Measurements from ENCODE around the gene PGLYRP2. TPM values are rescaled to one million over a fixed set of nuclear protein-coding genes. Genes with fewer than 3 reads are reported as not detected.

The PGLYRP2 gene
- total and polyA plus RNA-seq, 9 of the 15 experiments (the other 6 are each of a cell fraction or from before 2014, with no cell fraction given): not detected

DNA sequence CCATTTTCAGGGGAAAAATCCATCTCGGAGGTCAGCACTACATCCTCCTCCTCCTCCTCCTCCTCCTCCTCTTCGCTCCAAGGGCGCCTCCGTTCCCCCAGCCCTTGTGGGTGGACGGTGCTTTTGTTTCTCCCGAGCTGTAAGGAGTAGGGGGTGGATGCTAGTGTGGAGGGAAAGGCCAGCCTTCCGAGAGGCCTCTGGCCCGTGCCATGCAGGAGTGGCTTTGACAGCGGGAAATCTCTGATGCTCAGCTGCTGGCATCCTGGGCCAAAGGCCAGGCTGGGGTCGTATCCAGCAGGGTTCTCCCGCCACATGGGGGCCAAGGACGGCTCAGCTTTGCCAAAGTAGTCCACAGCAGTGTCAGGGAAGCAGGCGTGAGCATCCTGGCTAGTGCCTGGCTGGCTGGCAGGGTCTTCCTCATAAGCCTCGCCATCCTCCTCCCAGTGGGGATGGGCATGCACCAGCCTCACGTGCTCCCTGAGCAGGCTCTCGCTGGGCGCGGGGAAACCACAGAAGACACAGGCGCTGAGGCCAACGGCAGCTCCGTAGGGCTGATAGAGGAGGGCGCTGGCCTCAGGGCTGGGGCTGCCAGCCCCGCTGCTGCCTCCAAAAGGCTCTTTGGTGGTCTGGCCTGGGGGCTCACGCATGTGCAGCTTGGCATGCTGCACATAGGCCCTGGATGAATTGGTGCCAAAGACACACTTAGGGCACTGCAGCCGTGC is 40.1 kb downstream of the PGLYRP2 start:
- H3K27me3 ChIP-seq (ENCODE audit: control insufficient read depth in 2 of 2, insufficient read depth in 2 of 2, low read length in 2 of 2): peaks cover 14 to 45% of the 10 kb centered on the region in 2 experiments; a peak in 4 of 5 replicates
- intact Hi-C loops (cut with micrococcal nuclease) (no loop called here), in situ Hi-C loops (cut with MboI) (no loop called here)
- ATAC-seq (no peak), FAIRE-seq (no peak), DNase-seq (ENCODE audit: extremely low read depth in 1 of 4, low spot score in 3 of 4) (no peak)
- H3K9ac ChIP-seq (ENCODE audit: insufficient read depth in 1 of 2, low read depth in 2 of 2, low read length in 2 of 2): no peak overlapping the region; a peak in 1 of 4 replicates
- no peaks in the 10 kb centered on the region for H3K36me3 ChIP-seq (ENCODE audit: control insufficient read depth, insufficient read depth, low read length)
- POLR2A ChIA-PET: interaction anchor here (0.6 to 1.0 kb wide), 3 partner anchors 13 to 24 kb away, joined by 3 read pairs; no protein-coding TSS in a partner anchor
- H3K9me1 ChIP-seq (ENCODE audit: control insufficient read depth, insufficient read depth, low read length): no peaks in the 10 kb centered on the region
- H3K27ac ChIP-seq (ENCODE audit: extremely low read depth, low read depth, low read length): no peak overlapping the region
- TF ChIP-seq CHD4 (IDR thresholded peaks at IDR 0.05; ENCODE audit: insufficient read depth, insufficient replicate concordance, low read depth, low read length, poor library complexity, severe bottlenecking) (no peak), GTF2A2 (tag; IDR thresholded peaks at IDR 0.05) (no peak), TCF3 (CRISPR knock-in tag; IDR thresholded peaks at IDR 0.05) (no peak), ZNF134 (CRISPR knock-in tag; conservative IDR thresholded peaks at IDR 0.05) (no peak), MED1 (CRISPR knock-in tag; IDR thresholded peaks at IDR 0.05; ENCODE audit: borderline replicate concordance) (no peak), FOXK2 (conservative IDR thresholded peaks at IDR 0.05 in 1 of 2, IDR thresholded peaks at IDR 0.05 in 1 of 2; ENCODE audit: low read depth in 2 of 2) (no peak)
- TF ChIP-seq, protein P1, sequence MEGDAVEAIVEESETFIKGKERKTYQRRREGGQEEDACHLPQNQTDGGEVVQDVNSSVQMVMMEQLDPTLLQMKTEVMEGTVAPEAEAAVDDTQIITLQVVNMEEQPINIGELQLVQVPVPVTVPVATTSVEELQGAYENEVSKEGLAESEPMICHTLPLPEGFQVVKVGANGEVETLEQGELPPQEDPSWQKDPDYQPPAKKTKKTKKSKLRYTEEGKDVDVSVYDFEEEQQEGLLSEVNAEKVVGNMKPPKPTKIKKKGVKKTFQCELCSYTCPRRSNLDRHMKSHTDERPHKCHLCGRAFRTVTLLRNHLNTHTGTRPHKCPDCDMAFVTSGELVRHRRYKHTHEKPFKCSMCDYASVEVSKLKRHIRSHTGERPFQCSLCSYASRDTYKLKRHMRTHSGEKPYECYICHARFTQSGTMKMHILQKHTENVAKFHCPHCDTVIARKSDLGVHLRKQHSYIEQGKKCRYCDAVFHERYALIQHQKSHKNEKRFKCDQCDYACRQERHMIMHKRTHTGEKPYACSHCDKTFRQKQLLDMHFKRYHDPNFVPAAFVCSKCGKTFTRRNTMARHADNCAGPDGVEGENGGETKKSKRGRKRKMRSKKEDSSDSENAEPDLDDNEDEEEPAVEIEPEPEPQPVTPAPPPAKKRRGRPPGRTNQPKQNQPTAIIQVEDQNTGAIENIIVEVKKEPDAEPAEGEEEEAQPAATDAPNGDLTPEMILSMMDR (IDR thresholded peaks at IDR 0.05 in 2 of 3, conservative IDR thresholded peaks at IDR 0.05 in 1 of 3; ENCODE audit: insufficient read depth in 2 of 3, low read depth in 1 of 3, low read length in 3 of 3): no peak
- H3K4me2 ChIP-seq (ENCODE audit: insufficient read depth, low read length): no peak overlapping the region
- 23% methylated on average over 24 of the region's 25 CpGs for WGBS (ENCODE audit: insufficient coverage, low coverage, missing lambda C conversion rate)
- H3K9me3 ChIP-seq (replicated peaks; ENCODE audit: control insufficient read depth, insufficient read depth, low read depth, low read length): no peaks in the 10 kb centered on the region
- BruUV-seq (replicated peaks): no TSS peak
- CTCF ChIA-PET (ENCODE audit: low intra/inter-chr PET ratio): no interaction called here
- no peaks in the 10 kb centered on the region for H4K20me1 ChIP-seq (replicated peaks; ENCODE audit: control insufficient read depth, insufficient read depth, low read length)
- no peak overlapping the region for H3K4me3 ChIP-seq
- H2AFZ ChIP-seq (ENCODE audit: low read depth, low read length): no peak overlapping the region
- H3K4me1 ChIP-seq (replicated peaks in 1 of 2; ENCODE audit: control insufficient read depth in 2 of 2, insufficient read depth in 2 of 2, low read length in 2 of 2): peaks cover 7 to 35% of the 10 kb centered on the region in 2 experiments
- H3K79me2 ChIP-seq (ENCODE audit: control insufficient read depth, insufficient read depth, low read length): no peaks in the 10 kb centered on the region
